ENCODE results near the gene RAC3.
A peak's percentile ranks its signal among the peaks of the same experiment; 100 is the strongest.

RAC3 gene

DNA sequence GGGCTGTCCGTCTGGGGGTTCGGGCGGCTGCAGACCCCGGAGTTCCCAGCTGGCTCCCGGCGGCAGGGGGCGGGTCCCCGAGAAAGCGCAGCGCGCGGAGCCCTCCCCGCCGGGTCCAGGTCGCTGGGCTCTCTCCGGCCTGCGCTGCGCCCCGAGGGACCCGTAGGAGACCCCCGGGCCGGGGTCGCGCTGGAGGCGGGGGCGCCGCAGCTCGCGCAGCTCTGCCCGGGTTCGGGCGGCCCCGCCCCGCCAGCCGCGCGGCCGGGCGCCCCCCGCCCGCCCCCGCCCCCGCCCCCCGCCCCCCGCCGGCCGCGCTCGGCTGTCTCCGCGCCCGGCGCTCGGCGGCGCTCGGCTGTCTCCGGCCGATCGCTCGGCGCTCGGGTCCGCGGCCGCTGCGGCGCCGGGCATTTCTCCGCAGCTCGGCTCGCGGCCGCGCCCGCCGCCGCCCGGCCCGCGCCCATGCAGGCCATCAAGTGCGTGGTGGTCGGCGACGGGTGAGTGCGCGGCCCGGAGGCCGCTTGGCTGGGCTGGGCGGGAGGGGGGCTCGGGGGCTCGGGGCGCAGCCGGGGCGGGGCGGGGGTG, at the start of gene RAC3:
Gene RAC3, plus strand, starts transcription at position 376 of the 582 bp plus-strand sequence. Its CDS starts 84 bp downstream, at position 460.
- Histone ChIP-seq H3K36me3 (ENCODE audit: control insufficient read depth, insufficient read depth, low read length) (no peaks in the 10 kb centered on the region; the same call in none of the 2 replicates), H3K27me3 (replicated peaks; ENCODE audit: control insufficient read depth, insufficient read depth, low read length) (no peaks in the 10 kb centered on the region), H3K4me3 (replicated peaks; ENCODE audit: low read depth, low read length) (peak within 1 kb of the TSS; percentile 54)
- no peak for DNase-seq (ENCODE audit: extremely low read depth, insufficient read length)
- TF ChIP-seq, protein P1, sequence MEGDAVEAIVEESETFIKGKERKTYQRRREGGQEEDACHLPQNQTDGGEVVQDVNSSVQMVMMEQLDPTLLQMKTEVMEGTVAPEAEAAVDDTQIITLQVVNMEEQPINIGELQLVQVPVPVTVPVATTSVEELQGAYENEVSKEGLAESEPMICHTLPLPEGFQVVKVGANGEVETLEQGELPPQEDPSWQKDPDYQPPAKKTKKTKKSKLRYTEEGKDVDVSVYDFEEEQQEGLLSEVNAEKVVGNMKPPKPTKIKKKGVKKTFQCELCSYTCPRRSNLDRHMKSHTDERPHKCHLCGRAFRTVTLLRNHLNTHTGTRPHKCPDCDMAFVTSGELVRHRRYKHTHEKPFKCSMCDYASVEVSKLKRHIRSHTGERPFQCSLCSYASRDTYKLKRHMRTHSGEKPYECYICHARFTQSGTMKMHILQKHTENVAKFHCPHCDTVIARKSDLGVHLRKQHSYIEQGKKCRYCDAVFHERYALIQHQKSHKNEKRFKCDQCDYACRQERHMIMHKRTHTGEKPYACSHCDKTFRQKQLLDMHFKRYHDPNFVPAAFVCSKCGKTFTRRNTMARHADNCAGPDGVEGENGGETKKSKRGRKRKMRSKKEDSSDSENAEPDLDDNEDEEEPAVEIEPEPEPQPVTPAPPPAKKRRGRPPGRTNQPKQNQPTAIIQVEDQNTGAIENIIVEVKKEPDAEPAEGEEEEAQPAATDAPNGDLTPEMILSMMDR (IDR thresholded peaks at IDR 0.05; ENCODE audit: insufficient read depth, low read length, poor library complexity, severe bottlenecking) = no peak

DNA sequence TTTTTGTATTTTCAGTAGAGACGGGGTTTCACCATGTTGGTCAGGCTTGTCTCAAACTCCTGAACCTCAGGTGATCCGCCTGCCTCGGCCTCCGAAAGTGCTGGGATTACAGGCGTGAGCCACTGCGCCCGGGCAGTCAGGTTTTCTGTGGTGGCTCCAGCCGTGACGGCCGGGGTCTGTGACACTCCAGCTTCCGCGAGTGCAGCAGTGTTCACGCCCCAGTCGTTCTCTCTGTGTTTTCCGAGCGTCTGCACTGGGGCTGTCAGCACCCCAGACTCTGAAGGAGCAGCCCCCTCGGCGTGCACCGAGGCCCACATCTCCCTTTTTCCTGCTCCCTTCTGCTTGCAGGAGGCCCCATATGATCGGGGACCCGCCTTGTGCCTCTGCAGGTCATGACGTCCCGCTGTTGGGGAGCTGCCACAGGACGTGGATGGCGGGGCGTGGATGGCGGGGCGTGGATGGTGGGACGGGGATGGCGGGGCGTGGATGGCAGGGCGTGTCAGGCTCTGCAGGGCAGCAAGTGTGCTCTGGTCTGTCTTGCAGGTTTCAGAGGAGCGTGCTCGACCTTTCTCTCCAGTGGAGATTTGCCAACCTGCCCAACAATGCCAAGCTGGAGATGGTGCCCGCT, 48.4 kb upstream of the RAC3 start:
- Histone ChIP-seq H3K36me3 (ENCODE audit: control insufficient read depth, insufficient read depth, low read length) (peaks cover 12% of the 10 kb centered on the region), H3K4me3 (replicated peaks; ENCODE audit: low read depth, low read length) (no peak overlapping the region), H3K27me3 (replicated peaks; ENCODE audit: control insufficient read depth, insufficient read depth, low read length) (no peaks in the 10 kb centered on the region)
- TF ChIP-seq, protein P1 (IDR thresholded peaks at IDR 0.05; ENCODE audit: insufficient read depth, low read length, poor library complexity, severe bottlenecking) = no peak
- DNase-seq (ENCODE audit: extremely low read depth, insufficient read length) = peak; percentile 1

DNA sequence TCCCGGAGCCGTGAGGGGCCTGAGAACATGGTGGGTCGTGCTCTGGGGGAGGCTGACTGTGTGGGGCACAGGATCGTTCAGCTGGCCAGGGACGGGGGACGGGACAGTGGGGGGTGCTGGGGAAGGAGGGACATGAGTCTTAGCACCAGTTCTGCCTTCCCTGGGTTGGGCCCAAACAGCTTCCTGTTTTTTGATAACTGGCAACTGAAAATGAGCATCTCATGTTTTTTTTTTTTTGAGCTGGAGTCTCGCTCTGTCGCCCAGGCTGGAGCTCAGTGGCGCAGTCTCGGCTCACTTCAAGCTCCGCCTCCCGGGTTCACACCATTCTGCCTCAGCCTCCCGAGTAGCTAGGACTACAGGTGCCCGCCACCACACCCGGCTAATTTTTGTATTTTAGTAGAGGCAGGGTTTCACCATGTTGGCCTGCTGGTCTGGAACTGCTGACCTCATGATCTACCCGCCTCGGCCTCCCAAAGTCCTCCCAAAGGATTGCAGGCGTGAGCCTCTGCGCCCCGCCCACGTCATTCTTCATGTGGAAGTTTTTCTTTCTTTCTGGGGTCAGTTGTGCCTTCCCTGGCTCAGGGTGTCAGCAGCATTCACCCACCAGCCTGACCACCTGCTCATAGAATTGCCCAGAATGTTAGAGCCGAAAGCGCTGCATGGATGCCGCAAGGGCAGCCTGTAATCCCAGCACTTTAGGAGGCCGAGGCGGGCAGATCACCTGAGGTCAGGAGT, 47.7 kb upstream of the RAC3 start:
- H3K36me3 ChIP-seq (ENCODE audit: control insufficient read depth, insufficient read depth, low read length) = peaks cover 12% of the 10 kb centered on the region
- TF ChIP-seq, protein P1 (IDR thresholded peaks at IDR 0.05; ENCODE audit: insufficient read depth, low read length, poor library complexity, severe bottlenecking) = no peak

DNA sequence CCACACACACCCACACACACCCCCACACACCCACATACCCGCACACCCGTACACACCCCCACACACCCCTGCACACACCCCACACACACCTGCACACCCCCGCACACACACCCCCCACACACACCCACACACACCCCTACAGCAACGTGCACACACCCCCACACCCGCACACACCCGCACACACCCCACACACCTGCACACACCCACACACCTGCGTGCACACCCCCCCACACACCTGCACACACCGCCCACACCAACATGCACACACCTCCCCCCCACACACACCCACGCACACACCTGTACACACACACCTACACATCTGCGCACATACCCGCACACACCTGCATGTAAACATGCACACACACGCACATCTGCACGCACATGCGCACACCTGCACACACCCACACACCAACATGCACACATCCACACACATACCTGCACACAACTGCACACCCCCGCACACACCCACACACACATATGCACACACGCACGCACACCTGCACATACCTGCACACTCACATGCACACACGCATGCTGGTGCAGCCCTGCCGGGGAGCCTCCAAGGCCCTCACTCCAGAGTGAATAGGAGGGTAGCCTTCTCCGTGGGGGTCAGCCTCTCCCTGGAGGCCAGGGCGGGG, 46.6 kb upstream of the RAC3 start:
- Histone ChIP-seq H3K4me3 (replicated peaks; ENCODE audit: low read depth, low read length) (no peak overlapping the region), H3K27me3 (replicated peaks; ENCODE audit: control insufficient read depth, insufficient read depth, low read length) (no peaks in the 10 kb centered on the region), H3K36me3 (ENCODE audit: control insufficient read depth, insufficient read depth, low read length) (peaks cover 12% of the 10 kb centered on the region)
- peak; percentile 8 for DNase-seq (ENCODE audit: extremely low read depth, insufficient read length)
- TF ChIP-seq, protein P1 (IDR thresholded peaks at IDR 0.05; ENCODE audit: insufficient read depth, low read length, poor library complexity, severe bottlenecking) = no peak

More for the DNA sequence above, 47.7 kb upstream of the RAC3 start:
- no peaks in the 10 kb centered on the region for H3K27me3 ChIP-seq (replicated peaks; ENCODE audit: control insufficient read depth, insufficient read depth, low read length)
- no peak overlapping the region for H3K4me3 ChIP-seq (replicated peaks; ENCODE audit: low read depth, low read length)
- DNase-seq (ENCODE audit: extremely low read depth, insufficient read length) = no peak

DNA sequence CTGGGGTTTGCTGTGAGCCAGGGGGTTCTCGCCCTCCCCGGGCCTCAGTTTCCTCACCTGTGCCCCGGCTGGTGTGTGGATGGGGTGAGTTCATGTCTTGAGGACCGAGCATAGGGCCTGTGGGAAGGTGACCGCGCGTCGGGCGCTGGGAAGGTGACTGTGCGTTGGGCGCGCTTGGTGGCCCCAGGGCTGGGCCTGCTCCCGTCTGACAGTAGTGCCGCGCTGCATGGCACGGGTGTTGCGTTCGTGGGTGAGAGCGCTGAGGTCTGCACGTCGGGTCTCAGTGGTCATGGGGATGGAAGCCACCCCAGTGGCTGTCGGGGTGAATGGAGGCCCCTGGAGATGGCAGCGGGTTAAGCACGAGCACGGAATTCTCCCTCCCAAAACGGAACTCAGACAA, 44.9 kb upstream of the RAC3 start:
- TF ChIP-seq, protein P1 (IDR thresholded peaks at IDR 0.05; ENCODE audit: insufficient read depth, low read length, poor library complexity, severe bottlenecking) = no peak
- Histone ChIP-seq H3K4me3 (replicated peaks; ENCODE audit: low read depth, low read length) (no peak overlapping the region), H3K27me3 (replicated peaks; ENCODE audit: control insufficient read depth, insufficient read depth, low read length) (no peaks in the 10 kb centered on the region), H3K36me3 (ENCODE audit: control insufficient read depth, insufficient read depth, low read length) (peaks cover 12% of the 10 kb centered on the region)
- DNase-seq (ENCODE audit: extremely low read depth, insufficient read length) = peak; percentile 4

Measured in GM06990 (cell line).